ENCODE results near the gene DOLK.
A peak's percentile ranks its signal among the peaks of the same experiment; 100 is the strongest.
"Not testable (repeated sequence)": the region's sequence is repeated elsewhere in the genome, so short reads cannot be mapped to it uniquely, and the experiment has no call there.

Gene DOLK

GRCh38 chr9:128947527-128948301, at the start of gene DOLK, which contains the start of gene NUP188:
Gene DOLK (minus strand): TSS chr9:128947603. CDS start chr9:128947303, 300 bp downstream.
Gene NUP188 (plus strand): TSS chr9:128947699. CDS start chr9:128947720, 21 bp downstream.
- peak; percentile 99 for DNase-seq (ENCODE audit: low spot score)

GRCh38 chr9:128995791-128996190, 48.4 kb upstream of the DOLK start:
- no peak for DNase-seq (ENCODE audit: low spot score)

- DNase-seq (ENCODE audit: low spot score), result no peak
Observed at GRCh38 chr9:128992995-128993394, 45.6 kb upstream of the DOLK start.

- DNase-seq (ENCODE audit: low spot score), result peak; percentile 80
Observed at GRCh38 chr9:128987805-128988204, 40.4 kb upstream of the DOLK start.

DNA sequence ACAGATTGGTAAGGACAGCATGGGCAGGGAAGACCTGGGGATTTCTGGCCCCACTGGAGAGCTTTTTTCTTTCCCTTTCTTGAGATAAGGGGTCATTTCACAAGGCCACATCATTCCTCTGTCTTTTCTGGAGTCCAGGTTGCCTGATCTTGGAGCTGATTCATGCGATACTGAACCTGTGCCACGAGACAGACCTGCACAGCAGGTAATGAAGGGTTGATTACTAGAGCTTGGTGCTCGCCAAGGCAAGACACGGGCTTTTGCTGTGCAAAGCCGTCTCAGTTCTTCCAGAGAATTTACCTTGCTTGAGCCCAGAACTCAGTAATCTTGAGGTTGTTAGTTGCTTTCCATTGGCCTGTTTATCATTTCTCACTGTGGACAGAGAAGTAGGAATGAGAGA, 39.3 kb upstream of the DOLK start:
- DNase-seq (ENCODE audit: low spot score), result no peak

- DNase-seq (ENCODE audit: low spot score), result no peak
Observed at GRCh38 chr9:128983536-128983935, 36.1 kb upstream of the DOLK start.

DNA sequence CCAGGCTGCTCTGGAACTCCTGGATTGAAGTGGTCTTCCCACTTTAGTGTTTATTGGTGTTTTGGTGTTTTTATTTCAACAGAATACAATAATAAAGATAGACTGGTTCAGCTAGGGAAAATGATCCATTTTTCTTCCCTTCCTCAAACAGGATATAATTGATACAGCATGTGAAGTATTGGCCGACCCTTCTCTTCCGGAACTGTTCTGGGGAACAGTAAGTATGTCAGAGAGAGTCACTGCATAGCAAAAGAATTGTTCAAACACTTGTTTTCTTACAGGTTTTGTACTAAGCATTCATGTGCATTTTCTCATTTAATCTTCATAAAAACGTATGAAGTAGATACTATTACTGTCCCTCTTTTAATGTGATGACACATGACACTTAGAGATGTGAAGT, 31.7 kb upstream of the DOLK start:
- DNase-seq (ENCODE audit: low spot score), result no peak

DNA sequence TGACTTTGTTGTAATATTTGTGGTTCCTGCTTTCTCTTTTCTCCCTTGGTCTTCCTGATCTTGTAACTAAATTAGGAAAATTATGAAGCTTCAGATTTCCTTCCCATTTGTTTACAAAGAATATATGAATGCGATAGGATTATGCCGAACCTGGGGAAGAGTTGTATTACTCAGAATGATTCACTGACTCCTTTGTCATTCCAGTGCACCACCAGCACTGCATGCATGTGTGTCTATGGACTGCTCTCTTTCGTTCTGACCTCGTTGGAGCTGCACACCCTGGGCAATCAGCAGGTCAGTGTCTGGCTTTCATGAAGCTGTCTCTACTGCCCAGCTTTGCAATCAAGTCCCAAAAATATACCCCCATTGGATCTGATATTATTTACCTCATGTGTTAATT, 25.6 kb upstream of the DOLK start:
- DNase-seq (ENCODE audit: low spot score), result no peak

- no peak for DNase-seq (ENCODE audit: low spot score)
Observed at GRCh38 chr9:128969491-128969890, 22.1 kb upstream of the DOLK start.

DNA sequence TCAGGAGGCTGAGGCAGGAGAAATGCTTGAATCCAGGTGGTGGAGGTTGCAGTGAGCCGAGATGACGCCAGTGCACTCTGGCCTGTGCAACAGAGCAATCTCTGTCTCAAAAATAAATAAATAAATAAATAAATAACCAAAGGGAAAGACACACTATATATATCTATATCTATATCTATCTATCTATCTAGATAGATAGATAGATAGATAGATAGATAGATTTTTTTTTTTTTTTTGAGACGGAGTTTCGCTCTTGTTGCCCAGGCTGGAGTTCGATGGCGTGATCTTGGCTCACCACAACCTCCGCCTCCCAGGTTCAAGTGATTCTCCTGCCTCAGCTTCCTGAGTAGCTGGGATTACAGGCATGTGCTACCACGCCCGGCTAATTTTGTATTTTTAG, 14.0 kb upstream of the DOLK start:
- DNase-seq (ENCODE audit: low spot score), result not testable (repeated sequence)

DNA sequence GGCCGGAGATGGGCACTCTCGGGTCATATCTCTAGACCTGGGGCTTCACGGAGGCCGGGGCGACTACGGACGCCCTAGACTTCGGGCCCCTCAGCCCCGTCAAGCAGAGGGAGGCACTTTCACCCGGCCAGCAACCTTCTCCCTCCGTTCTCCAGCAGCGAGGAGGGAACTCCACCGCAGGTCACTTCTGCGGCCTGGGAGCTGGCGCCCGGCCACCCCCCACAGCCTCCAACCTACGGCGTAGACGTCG, 201 bp downstream of the DOLK start:
- DNase-seq (ENCODE audit: low spot score), result peak; percentile 71

DNA sequence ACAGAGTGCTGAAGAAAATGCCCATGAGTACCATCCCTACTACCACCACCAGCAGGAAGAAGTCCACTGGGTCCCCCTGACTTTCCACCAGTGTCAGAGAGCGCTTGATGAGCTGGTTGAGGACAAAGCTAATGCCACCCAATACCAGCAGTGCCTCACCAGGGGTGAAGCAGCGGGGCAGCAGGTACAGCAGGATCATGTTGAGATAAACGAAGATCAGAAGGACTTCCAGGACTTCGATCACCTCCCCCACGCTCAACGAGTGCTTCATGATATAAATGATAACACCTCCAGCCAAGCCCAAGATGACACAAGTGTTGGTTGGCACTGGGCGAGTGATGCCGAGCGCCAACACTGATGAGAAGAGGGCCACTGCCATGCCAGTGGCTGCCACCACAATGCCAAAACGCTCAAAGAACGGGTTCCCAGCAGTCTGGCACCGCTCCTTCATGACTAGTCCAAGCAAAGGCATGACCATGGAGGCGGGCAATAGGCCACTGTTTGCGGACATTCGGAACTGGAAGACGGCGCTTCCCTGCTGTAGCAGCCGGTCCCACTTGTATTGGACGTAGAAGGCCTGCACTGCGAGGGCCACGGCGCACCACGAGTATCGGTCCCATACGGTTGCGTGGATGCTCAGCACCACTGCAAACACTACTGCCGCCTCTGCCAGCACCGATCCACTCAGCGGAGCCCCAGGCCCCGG, 679 bp downstream of the DOLK start:
- DNase-seq (ENCODE audit: low spot score), result no peak

DNA sequence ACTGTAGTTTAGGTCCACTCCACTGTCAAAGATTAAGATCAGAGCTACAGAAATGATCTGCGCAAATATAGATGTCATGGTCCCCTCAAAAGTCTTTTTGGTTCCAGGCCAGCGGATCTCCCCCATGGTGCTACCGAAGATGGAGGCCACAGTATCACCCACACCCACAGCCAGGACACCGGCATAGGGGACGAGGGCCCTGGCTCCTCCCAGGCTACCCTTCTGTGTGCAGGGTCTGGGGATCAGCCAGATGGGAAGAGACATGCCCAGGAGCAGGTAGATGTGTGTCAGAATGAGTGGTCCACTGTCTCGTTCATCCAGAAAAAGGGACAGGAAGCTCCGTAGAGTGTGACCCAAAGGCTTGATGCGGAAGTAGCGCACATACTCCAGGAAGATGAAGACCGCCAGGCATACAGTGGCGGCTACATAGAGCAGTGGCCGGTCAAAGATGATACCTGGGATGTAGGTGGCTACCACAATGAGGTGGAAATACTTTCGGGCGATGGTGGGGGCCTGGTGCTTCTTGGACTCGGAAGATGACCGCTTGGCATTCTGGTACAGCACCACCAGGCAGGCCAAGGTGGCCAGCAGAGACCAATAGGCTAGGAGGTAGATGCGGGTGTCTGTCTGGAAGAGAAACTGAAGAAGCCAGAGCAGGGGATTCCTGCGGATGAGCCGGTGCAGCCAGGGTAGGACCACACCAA, 1.5 kb downstream of the DOLK start:
- DNase-seq (ENCODE audit: low spot score), result no peak

DNA sequence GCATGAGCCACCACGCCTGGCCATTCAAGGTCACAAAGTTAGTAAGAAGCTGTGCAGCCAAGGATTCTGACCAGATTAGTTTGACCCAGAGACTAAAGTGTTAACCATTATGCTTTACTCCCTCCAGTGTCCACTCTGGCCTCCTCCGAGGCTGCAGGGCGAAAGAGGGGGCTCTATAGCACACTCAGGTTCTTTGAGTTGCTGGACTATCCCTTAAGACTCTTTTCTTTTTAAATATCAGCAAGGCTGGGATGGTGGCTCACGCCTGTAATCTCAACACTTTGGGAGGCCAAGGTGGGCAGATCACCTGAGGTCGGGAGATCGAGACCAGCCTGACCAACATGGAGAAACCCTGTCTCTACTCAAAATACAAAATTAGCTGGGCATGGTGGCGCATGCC, 2.4 kb downstream of the DOLK start:
- not testable (repeated sequence) for DNase-seq (ENCODE audit: low spot score)

GRCh38 chr9:128943832-128944620, 3.4 kb downstream of the DOLK start:
- DNase-seq (ENCODE audit: low spot score), result no peak

- no peak for DNase-seq (ENCODE audit: low spot score)
Observed at GRCh38 chr9:128940946-128941755, 6.3 kb downstream of the DOLK start.

GRCh38 chr9:128940271-128940921, 7.0 kb downstream of the DOLK start:
- no peak for DNase-seq (ENCODE audit: low spot score)

DNA sequence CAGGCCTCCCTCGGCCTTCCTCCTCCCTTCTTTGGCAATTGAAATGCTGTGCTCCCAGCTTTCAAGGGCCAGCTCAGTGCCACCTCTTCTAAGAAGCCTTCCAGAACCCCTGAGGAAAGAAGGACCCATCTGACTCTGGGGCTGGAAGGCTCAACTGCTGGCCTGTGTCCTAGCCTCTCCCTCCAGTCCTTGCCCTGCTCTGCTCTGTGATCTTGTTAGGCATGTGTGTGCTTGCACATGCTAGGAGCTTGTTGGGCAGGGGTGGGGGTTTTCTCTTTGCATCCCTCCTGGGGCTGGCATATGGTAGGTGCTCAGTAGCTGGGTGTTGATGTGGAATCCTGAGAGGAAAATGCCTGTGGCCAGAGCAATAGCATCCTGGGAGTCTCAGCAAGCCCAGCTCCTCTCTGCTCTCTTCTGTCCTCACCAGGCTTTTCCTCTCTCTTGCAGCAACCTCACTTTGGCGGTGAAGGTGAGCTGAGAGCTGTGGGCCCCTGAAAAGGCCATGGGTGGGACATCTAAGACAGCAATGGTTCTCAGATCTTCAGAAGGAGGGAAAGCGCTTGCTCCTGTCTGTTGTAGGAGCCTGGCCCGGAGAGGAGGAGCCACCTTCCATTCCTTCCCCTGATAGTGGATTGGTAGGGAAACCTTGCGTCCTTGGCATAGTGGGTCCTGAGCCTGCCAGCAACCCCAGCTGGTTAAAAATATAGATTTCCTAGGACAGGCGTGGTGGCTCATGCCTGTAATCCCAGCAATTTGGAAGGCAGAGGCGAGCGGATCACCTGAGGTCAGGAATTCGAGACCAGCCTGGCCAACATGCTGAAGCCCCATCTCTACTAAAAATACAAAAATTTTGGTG, 9.9 kb downstream of the DOLK start:
- no peak for DNase-seq (ENCODE audit: low spot score)

- no peak for DNase-seq (ENCODE audit: low spot score)
Observed at GRCh38 chr9:128936171-128936865, 11.1 kb downstream of the DOLK start.

All from left forelimb (tissue), 1 donor.